Activated CD8-positive, alpha-beta memory T cell treated with anti-CD3 and anti-CD28 coated beads, Interleukin-2, amount 10 ng/mL, durations not matched to agents 7 days and 5 days (primary cell): Measurements from ENCODE around the gene UNC5CL. TPM values are rescaled to one million over a fixed set of nuclear protein-coding genes. Genes with fewer than 3 reads are reported as not detected.

Experiments
- ATAC-seq: fragments of 150-1000 bp; cut with Tn5 transposase; one replicate; pipeline ENCODE4 v1.10.0; 2021; ENCODE audit warnings: moderate library complexity
- CTCF ChIA-PET: fragments of 350-600 bp; sonication (Branson Sonifier 250); formaldehyde crosslinking; loops from one replicate; lab custom pipeline; 2021; ENCODE audit warnings: antibody characterized with exemption; lab: Charles Lee
- DNase-seq: peaks from one replicate; pipeline ENCODE4 v3.0.0-alpha.2; 2020
- H3K27ac Mint-ChIP-seq: one replicate; pipeline ENCODE4 v1.8.0; 2021; ENCODE audit warnings: mild to moderate bottlenecking, mixed read lengths
- H3K27me3 Mint-ChIP-seq: one replicate; pipeline ENCODE4 v1.8.0; 2021; ENCODE audit warnings: mixed read lengths
- H3K36me3 Mint-ChIP-seq: one replicate; pipeline ENCODE4 v1.8.0; 2021; ENCODE audit warnings: mild to moderate bottlenecking, mixed read lengths
- H3K4me1 Mint-ChIP-seq: one replicate; pipeline ENCODE4 v1.8.0; 2021; ENCODE audit warnings: mixed read lengths
- H3K4me3 Mint-ChIP-seq: one replicate; pipeline ENCODE4 v1.8.0; 2021; ENCODE audit warnings: mild to moderate bottlenecking, moderate library complexity, mixed read lengths
- H3K9me3 Mint-ChIP-seq: one replicate; pipeline ENCODE4 v1.8.0; 2022; ENCODE audit warnings: low read depth, mixed read lengths
- total RNA-seq, 2 experiments: library from RNA; stranded (reverse); gene quantifications; one replicate each; pipeline ENCODE4 v1.2.3, GENCODE V29; 2021

Gene UNC5CL
- total RNA-seq, 2 experiments from 2014 or later: 1.3 to 2.5 TPM

DNA sequence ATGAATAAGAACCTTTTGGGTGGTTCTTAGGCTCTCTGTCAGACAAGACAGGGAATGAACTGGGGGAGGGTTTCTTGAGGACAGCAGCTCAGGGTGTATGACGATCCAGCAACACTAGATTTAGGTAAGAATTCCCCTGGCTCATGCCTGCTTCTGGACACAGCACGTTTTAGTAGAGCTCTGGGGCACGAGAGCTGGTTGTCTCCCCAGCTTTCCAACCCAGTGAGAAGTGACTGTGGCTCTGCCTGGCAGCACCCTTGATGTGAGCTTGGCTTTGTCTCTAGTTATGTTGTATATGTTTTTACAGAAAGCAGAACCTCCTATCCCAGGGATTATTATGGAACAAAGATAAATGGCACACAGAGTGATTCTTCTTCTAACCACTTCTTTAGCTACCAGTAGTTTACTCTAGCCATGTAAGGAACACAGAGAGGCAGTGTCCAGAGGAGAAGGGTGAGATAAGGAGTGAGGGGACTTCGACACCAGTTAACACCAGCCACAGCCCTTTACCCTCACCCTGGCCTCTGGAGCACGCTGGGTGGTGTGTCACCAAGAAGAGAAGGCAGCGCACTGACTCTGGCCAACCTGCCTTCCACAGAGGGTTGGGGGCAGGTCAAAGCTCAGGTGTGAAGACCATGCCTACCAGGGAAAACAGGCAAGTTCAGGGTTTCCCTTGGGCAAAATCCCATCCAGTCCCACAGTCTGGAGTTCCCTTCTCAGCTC is 17.9 kb upstream of the UNC5CL start:
- no peak overlapping the region for H3K27ac Mint-ChIP-seq

DNA sequence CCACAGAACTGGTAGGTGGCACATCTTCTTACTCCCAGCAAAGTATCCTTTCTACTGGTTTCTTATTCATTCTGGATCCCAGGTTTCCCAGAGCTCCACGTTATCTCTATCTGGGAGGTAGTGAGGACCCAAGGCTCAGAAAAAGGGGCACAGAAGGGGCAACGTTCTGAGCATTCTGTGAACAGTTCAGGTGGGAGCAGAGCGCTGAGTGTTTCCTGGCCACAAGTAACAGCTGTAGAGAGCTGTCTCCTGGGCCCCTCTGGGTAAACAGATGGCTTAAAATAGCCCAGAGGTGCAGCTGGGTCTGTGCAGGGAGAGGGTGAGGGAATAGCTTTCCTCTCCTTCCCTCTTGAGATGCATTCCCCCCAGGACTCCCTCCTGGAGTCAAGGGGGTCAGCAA is 16.1 kb upstream of the UNC5CL start:
- Mint-ChIP-seq H3K27me3 (no peaks in the 10 kb centered on the region), H3K9me3 (no peaks in the 10 kb centered on the region), H3K4me1 (peaks cover 15% of the 10 kb centered on the region), H3K27ac (no peak overlapping the region), H3K36me3 (peaks cover 6% of the 10 kb centered on the region), H3K4me3 (no peak overlapping the region)
- ATAC-seq: no peak
- CTCF ChIA-PET: interaction anchor here (0.5 to 5.0 kb wide), 7 partner anchors 12 to 127 kb away, joined by 3 to 24 read pairs (median 7); partner anchors contain the start of gene UNC5CL
- DNase-seq: no peak

More for the DNA sequence above, 17.9 kb upstream of the UNC5CL start:
- Mint-ChIP-seq H3K4me3 (no peak overlapping the region), H3K27me3 (no peaks in the 10 kb centered on the region), H3K4me1 (peaks cover 12% of the 10 kb centered on the region), H3K36me3 (peaks cover 2% of the 10 kb centered on the region), H3K9me3 (no peaks in the 10 kb centered on the region)
- CTCF ChIA-PET: interaction anchor here (2.7 to 5.0 kb wide), 3 partner anchors 13 to 125 kb away, joined by 7 to 24 read pairs (median 16); no protein-coding TSS in a partner anchor
- DNase-seq: no peak
- ATAC-seq: no peak

DNA sequence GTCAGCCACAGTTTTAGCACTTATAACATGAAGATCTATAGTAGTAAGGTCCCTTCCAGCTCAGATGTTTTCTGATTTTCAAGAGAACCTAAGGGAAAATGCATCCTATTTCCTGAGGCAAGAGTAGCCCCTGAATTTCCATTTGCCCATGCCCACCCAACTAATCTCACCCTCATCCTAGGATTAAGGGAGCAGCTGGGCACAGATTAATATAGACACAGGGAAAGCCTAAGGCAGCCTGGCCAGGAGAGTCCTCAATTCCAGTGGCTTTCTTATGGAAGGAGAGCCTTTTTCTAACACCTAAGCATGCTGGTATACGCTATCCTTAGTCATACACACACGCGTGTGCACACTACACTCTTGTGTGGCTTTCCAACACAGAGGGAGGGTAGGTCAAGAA is 15.5 kb upstream of the UNC5CL start:
- no peak overlapping the region for H3K27ac Mint-ChIP-seq

DNA sequence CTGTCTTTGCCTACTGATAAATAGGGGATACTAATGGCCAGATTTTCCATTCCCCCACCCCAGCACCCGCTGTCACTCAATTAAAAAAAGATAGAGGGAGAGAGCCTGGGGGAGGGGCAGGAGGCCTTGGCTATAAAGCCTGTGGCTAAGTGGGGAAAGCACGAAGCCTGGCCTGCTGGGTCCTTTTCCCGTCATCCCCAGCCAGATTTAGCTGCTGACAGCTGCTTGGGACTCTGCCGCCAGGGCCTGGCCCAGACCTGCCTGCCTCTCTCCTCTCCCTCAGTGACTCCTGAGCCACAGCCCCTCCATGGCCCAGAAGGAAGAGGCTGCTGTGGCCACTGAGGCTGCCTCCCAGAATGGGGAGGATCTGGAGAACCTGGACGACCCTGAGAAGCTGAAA is 14.0 kb upstream of the UNC5CL start, which contains the start of gene APOBEC2:
TSS of gene APOBEC2 (plus strand) at position 162 of the 400 bp plus-strand sequence. CDS start at position 308, 146 bp downstream.
- H3K27ac Mint-ChIP-seq: peak within 1 kb of the TSS; percentile 61
- ATAC-seq: no peak
- H3K9me3 Mint-ChIP-seq: no peaks in the 10 kb centered on the region
- H3K36me3 Mint-ChIP-seq: peaks cover 6% of the 10 kb centered on the region
- CTCF ChIA-PET: interaction anchor here (1.3 to 5.0 kb wide), 6 partner anchors 11 to 25 kb away, joined by 3 to 24 read pairs (median 6); partner anchors contain the start of genes TSPO2 and UNC5CL
- no peaks in the 10 kb centered on the region for H3K27me3 Mint-ChIP-seq
- H3K4me3 Mint-ChIP-seq: no peak within 1 kb of the TSS
- peaks cover 11% of the 10 kb centered on the region for H3K4me1 Mint-ChIP-seq
- DNase-seq: peak; percentile 37

More for the DNA sequence above, 15.5 kb upstream of the UNC5CL start:
- ATAC-seq (no peak), DNase-seq (no peak)
- peaks cover 6% of the 10 kb centered on the region for H3K36me3 Mint-ChIP-seq
- CTCF ChIA-PET: interaction anchor here (0.8 to 5.0 kb wide), 7 partner anchors 13 to 128 kb away, joined by 3 to 24 read pairs (median 7); partner anchors contain the start of gene UNC5CL
- H3K9me3 Mint-ChIP-seq: no peaks in the 10 kb centered on the region
- H3K4me1 Mint-ChIP-seq: peaks cover 15% of the 10 kb centered on the region
- H3K27me3 Mint-ChIP-seq: no peaks in the 10 kb centered on the region
- H3K4me3 Mint-ChIP-seq: no peak overlapping the region

DNA sequence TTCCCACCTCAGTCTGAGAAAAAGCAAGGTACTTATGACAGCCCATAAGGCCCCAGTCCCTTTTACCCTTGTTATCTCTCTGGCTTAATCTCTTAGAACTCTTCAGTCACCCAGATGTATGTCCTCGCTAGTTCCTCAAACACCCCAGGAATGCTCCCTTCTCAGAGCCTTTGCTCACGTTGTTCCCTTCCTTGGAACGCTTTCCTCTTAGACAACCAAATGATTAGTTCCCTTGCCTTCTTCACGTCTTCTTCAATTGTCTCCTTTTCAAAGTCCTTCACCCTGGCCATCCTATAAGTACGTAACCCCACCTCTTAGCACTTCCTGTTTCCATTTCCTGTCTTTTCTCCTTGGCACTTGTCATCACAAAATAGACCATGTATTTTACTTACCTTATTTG is 12.9 kb upstream of the UNC5CL start:
- Mint-ChIP-seq H3K27ac (peak overlapping the region; percentile 61), H3K4me1 (peaks cover 11% of the 10 kb centered on the region), H3K36me3 (peaks cover 6% of the 10 kb centered on the region), H3K9me3 (no peaks in the 10 kb centered on the region), H3K4me3 (no peak overlapping the region), H3K27me3 (no peaks in the 10 kb centered on the region)
- CTCF ChIA-PET: interaction anchor here (1.3 to 1.9 kb wide), 4 partner anchors 10 to 24 kb away, joined by 3 to 7 read pairs (median 4); partner anchors contain the start of genes TSPO2 and UNC5CL
- ATAC-seq (peak; percentile 80), DNase-seq (peak; percentile 22)

DNA sequence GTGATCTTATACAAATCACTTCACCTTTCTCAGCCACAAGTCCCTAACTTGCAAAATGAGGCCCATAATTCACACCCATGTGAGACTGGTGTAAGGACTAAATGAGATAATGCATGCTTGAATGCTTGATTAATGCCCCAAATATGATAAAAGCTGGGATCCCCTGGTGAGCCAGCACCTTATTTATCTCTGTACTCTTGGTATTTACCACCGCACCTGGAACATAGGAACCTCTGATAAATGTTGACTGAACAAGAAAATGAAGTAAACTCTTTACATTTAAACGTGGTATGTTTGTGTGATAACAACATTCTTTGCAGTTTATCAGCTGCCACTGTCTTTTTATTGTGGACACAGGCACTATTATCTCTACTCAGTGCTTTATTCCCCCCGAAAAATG is 11.5 kb upstream of the UNC5CL start:
- Mint-ChIP-seq H3K36me3 (peaks cover 6% of the 10 kb centered on the region), H3K4me1 (peaks cover 11% of the 10 kb centered on the region), H3K9me3 (no peaks in the 10 kb centered on the region), H3K4me3 (no peak overlapping the region), H3K27me3 (no peaks in the 10 kb centered on the region), H3K27ac (no peak overlapping the region)
- no peak for ATAC-seq
- DNase-seq: no peak
- CTCF ChIA-PET: interaction anchor here (2.1 kb wide), 1 partner anchor 19 kb away, joined by 4 read pairs; no protein-coding TSS in a partner anchor

DNA sequence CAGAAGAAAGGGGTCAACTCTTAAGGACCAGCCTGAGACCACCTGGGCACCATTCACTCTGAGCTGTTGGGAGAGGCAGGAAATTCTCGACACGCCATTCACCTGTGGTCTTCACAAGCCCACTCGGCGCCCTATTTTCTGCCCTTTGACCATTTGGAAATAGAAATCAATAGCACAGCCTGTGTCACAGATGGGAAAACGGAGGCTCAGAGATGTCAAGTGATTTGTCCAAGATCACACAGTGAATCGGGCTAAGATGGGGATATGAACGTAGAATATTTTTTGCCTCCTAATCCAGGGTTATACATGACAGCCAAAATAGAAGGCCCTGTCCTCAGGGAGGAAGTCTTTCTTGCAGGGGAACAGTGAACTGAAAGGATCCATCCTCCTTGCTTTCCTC is 10.9 kb upstream of the UNC5CL start:
- DNase-seq (peak; percentile 26), ATAC-seq (no peak)
- no peaks in the 10 kb centered on the region for H3K9me3 Mint-ChIP-seq
- peaks cover 11% of the 10 kb centered on the region for H3K4me1 Mint-ChIP-seq
- no peaks in the 10 kb centered on the region for H3K27me3 Mint-ChIP-seq
- no peak overlapping the region for H3K27ac Mint-ChIP-seq
- H3K36me3 Mint-ChIP-seq: peaks cover 6% of the 10 kb centered on the region
- CTCF ChIA-PET: interaction anchor here (0.8 to 2.1 kb wide), 3 partner anchors 10 to 133 kb away, joined by 4 to 7 read pairs (median 4); no protein-coding TSS in a partner anchor
- no peak overlapping the region for H3K4me3 Mint-ChIP-seq

DNA sequence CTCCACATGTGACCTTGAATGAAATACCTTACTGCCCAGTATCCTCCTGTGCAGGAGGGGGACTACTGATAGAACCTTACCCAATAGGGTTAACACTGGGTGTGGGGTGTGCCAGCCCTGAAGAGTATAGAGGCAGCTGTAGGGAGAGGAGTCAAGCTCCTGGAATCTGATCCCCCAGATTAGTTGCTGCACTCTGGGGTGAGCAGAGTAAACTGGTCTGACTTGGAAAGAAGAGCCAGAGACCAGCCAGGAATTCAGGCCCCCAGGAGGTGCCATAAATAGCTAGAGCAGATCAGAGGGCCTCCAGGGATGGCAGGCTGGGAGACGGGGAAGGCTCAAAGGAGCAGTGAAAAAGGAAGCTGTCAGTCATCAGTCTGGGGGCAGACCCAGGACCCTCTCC is 10.5 kb upstream of the UNC5CL start:
- no peak for DNase-seq
- H3K27ac Mint-ChIP-seq: no peak overlapping the region
- H3K27me3 Mint-ChIP-seq: no peaks in the 10 kb centered on the region
- CTCF ChIA-PET: interaction anchor here (0.8 to 2.1 kb wide), 4 partner anchors 10 to 133 kb away, joined by 4 to 7 read pairs (median 6); no protein-coding TSS in a partner anchor
- peaks cover 6% of the 10 kb centered on the region for H3K36me3 Mint-ChIP-seq
- no peaks in the 10 kb centered on the region for H3K9me3 Mint-ChIP-seq
- peaks cover 11% of the 10 kb centered on the region for H3K4me1 Mint-ChIP-seq
- no peak for ATAC-seq
- H3K4me3 Mint-ChIP-seq: no peak overlapping the region

DNA sequence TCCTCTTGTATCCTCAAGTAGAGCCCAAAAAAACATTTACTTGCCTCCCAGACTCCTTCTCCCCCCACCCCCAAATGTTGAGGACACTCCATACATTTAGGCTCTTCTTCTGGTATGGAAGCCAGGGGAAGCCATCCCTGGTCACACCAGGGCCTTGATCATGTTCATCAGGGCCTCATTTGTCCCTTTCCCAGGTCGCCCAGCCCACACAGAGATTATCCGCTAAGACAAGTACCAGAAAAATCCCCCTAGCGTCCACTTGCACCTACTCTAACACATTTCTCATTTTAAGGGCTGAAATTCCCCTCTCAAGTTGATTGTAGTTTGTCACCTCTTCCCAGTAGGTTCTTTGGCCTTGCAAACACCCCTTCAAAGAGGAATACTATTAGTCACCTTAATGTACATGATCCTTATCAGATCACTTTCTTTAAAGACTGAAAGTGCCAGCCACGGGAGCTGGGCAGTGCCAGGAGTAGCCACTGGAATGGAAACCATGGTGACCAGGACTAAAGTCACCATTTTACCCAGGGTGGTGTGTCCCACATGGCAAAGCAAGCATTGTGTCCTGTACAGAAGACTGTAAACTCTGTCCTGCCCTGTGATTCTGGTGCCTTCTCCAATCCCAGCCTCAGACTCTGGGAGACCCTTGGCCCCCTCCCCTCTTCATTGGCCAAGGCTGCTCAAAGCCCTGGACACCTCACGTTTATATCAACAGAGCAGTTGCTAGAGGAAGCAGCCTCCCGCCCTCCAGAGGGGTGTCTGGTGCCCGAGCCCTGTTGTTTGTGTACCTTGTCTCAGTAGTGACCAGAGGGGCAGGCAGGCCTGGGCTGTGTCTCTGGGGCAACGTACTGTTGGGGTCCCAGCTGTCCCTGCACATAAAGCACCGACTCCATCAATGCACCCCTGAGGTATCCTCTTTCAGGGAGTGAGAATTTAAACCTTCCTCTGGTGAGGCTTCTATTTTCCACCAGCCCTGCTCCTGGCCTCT is 9.0 kb upstream of the UNC5CL start:
- CTCF ChIA-PET: interaction anchor here (1.6 to 1.7 kb wide), 3 partner anchors 10 to 135 kb away, joined by 6 to 7 read pairs (median 7); no protein-coding TSS in a partner anchor
- H3K27ac Mint-ChIP-seq: no peak overlapping the region
- DNase-seq (no peak), ATAC-seq (no peak)
- H3K27me3 Mint-ChIP-seq: no peaks in the 10 kb centered on the region
- peaks cover 6% of the 10 kb centered on the region for H3K36me3 Mint-ChIP-seq
- H3K9me3 Mint-ChIP-seq: no peaks in the 10 kb centered on the region
- H3K4me3 Mint-ChIP-seq: no peak overlapping the region
- H3K4me1 Mint-ChIP-seq: peaks cover 11% of the 10 kb centered on the region

DNA sequence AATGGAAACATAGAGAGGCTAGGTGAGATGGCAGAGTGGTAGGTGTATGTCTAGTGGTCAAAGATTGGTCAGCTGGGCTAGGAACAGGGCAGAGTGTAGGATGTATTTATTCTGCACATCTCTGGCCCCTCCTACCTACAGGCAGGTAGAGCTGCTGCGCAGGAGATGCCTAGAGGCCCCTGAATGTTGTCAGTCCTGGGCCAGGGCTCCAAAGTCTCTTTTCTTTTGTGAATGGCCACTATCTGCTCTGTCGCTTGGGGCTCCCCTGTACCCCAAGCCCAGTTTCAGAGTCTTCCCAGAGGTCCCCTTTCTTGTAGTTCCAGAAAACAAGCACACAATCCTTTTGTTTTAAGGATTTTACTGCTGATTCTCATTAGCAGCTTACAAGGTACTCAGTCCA is 8.3 kb upstream of the UNC5CL start:
- CTCF ChIA-PET: interaction anchor here (1.7 kb wide), 1 partner anchor 10 kb away, joined by 6 read pairs; no protein-coding TSS in a partner anchor
- H3K27ac Mint-ChIP-seq: no peak overlapping the region
- H3K4me1 Mint-ChIP-seq: peaks cover 7% of the 10 kb centered on the region
- H3K9me3 Mint-ChIP-seq: no peaks in the 10 kb centered on the region
- H3K36me3 Mint-ChIP-seq: peaks cover 6% of the 10 kb centered on the region
- ATAC-seq: no peak
- no peaks in the 10 kb centered on the region for H3K27me3 Mint-ChIP-seq
- H3K4me3 Mint-ChIP-seq: no peak overlapping the region
- DNase-seq: no peak

DNA sequence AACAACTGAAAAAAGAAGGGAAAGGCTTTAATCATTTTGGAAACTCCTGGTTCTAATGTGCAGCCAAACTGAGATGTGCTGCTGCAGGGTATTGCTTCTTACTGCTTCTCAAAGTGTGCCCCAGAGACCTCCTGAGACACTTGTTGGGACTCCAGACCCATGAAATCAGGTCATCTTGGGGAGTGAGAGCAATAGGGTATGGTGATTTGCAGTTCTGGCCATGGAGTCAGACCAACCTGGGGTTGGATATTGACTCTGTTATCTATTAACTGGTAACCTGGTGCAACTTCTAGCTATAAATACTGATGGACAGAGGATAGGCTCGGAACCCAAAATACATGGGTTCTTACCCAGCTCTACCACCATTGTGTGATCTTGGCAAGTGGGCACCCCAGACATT is 7.1 kb upstream of the UNC5CL start:
- no peaks in the 10 kb centered on the region for H3K4me1 Mint-ChIP-seq
- DNase-seq (no peak), ATAC-seq (no peak)
- H3K4me3 Mint-ChIP-seq: no peak overlapping the region
- H3K27me3 Mint-ChIP-seq: no peaks in the 10 kb centered on the region
- H3K9me3 Mint-ChIP-seq: no peaks in the 10 kb centered on the region
- H3K36me3 Mint-ChIP-seq: no peaks in the 10 kb centered on the region
- CTCF ChIA-PET: interaction anchor here (1.3 to 1.7 kb wide), 2 partner anchors 9 to 10 kb away, joined by 6 read pairs; no protein-coding TSS in a partner anchor
- no peak overlapping the region for H3K27ac Mint-ChIP-seq

DNA sequence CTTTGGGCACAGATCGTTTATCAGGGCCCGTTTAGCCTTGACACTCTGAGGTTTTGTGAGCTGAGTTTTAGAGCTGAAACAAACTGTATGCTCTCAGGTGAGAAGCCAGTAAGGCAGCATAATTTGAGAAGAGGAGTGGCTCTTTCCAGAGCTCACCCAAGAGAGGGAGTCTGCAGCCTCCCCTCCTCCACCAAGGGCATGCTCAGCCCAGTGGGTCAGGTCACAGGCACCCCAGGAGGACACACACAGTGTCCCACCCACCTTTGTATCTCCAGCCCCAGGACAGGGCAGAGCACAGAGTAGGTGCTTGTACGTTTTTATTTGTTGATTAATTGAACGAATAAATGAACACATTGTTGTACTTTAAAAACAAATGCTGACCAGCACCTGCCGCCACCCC is 6.6 kb upstream of the UNC5CL start:
- CTCF ChIA-PET: interaction anchor here (0.9 to 1.3 kb wide), 4 partner anchors 10 to 18 kb away, joined by 3 to 6 read pairs (median 4); no protein-coding TSS in a partner anchor

More for the DNA sequence above, 6.6 kb upstream of the UNC5CL start:
- no peak for ATAC-seq
- no peaks in the 10 kb centered on the region for H3K27me3 Mint-ChIP-seq
- H3K27ac Mint-ChIP-seq: no peak overlapping the region
- H3K36me3 Mint-ChIP-seq: no peaks in the 10 kb centered on the region
- peaks cover 3% of the 10 kb centered on the region for H3K4me1 Mint-ChIP-seq
- no peaks in the 10 kb centered on the region for H3K9me3 Mint-ChIP-seq
- no peak for DNase-seq
- no peak overlapping the region for H3K4me3 Mint-ChIP-seq
